NCI-H460 (cell line): ENCODE measurements around the gene RAB5B. TPM values are rescaled to one million over a fixed set of nuclear protein-coding genes. Genes with fewer than 3 reads are reported as not detected.
"Not testable (repeated sequence)": the region's sequence is repeated elsewhere in the genome, so short reads cannot be mapped to it uniquely, and the experiment has no call there.

Experiments used
- DNase-seq: peaks from one replicate; pipeline ENCODE4 v3.0.0-alpha.2; 2016; ENCODE audit warnings: low read depth; ENCODE audit errors: extremely low read depth
- total RNA-seq: library from RNA; depleted of rRNA; stranded (reverse); fragments of >200 nt; shearing (Covaris generic); gene quantifications from 2 replicates; pipeline ENCODE4 v1.2.3, GENCODE V29; 2014

Gene RAB5B
- total RNA-seq, 1 experiment from 2014 or later, result 39.4 TPM

DNA sequence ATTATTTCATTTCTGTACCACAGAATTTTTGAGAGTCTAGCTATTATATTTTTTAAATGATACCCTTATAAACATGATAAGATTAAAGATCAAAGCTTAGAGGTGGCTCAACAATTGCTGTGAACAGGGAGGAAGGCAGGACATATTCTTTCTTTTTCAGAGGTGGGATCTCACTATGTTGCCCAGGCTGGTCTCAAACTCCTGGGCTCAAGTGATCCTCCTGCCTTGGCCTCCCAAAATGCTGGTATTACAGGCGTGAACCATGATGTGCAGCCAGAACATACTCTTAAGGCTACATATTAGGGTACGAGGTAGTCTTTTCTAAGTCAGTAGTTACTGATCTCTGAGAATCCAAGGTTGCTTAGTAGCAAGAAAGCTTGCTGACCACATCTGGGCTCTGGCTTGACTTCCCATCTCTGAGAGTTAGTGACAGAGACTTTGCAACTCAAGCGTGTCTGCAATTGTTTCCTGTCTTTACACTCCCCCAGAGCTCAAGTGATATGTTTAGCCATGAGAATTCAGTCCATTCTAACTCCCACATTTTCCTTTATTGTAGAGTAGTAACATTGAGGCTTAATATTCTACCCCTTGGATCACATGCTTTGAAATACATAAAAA, 8.6 kb downstream of the RAB5B start:
- DNase-seq, result no peak

DNA sequence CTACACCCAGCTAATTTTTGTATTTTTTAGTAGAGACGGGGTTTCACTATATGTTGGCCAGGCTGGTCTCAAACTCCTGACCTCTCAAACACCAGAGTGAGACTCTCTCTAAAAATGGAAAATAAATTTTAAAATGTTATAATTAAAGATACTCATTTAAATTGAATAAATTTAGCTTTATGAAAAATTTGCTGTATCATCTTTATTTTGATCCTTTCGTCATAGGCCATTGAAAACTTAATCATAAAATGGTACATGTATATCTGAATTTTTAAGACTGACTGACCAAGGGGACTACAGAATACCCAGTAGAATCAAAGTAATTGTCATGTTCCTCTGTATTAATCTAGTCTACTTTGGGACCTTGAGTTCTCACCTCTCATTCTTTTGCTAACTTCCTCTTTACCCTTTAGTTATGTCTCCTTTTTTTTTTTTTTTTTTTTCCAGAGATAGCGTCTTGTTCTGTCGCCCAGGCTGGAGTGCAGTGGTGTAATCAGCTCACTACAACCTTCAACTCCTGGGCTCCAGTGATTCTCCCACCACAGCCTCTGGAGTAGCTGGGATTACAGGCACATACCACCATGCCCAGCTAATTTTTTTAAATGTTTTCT, 9.5 kb downstream of the RAB5B start:
- no peak for DNase-seq

DNA sequence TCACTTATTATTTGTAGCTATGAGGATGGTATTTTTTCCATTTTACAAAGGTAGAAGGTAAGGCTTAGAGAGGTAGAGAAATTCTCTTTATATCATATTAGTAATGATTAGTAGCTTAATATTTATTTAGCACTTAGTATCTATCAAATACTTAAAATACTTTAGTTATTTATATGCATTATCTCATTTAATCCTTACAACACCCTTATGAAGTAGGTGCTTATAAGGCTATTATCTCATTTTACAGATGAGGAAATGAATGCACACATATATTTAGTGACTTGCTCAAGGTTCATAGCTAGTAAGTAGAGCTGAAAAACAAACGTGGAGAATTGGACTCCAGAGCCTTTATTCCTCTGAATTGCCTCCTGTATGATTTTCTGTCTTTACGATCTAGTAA, 11.0 kb downstream of the RAB5B start:
- no peak for DNase-seq

- no peak for DNase-seq
Observed at GRCh38 chr12:55985341-55985740, 11.5 kb downstream of the RAB5B start.

- not testable (repeated sequence) for DNase-seq
Observed at GRCh38 chr12:55985976-55986375, 12.1 kb downstream of the RAB5B start.

DNA sequence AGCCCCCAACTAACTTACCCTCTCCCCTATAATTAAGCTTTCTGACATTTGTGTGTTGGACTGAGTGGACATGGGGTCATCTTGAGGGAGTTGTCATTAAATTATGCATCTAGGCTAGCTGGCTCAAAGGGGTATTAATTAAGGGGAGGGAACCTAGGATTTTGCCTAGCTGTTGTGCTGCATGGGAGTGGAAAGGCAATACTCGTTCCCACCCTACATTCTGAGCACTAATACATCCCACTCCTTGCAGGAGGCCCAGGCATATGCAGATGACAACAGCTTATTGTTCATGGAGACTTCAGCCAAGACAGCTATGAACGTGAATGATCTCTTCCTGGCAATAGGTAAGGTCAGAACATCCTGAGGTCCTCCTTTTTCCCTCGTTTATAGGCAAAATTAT, 17.2 kb downstream of the RAB5B start:
- no peak for DNase-seq

DNA sequence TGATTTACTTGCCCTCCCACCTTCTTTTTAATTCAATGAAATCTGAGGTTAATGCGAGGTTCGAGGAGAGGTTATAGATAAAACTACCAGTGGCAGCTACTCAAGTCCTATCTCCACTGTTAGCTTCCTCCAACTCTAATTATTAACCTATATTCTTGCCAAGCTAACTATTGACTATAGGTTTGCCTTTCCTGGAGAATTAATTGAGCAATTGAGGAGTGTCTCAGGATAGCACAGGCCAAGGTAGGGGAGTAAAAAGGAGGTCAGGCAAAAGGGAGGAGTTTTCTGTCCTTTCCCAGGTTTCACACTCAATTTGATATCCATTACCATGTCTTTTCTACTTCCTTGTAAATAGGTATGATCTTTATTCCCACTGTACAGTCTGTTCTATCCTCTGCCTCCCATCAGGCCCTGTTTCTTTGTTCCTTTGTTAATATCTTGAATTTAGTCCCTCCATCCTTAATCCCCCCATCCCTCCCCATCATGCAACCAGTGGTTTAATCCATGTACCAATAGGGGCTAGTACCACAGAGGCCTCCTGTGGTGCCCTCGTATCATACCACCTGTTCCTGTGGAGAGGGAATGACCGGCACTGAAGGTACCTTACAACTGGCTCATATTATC, 19.5 kb downstream of the RAB5B start:
- DNase-seq, result no peak

DNA sequence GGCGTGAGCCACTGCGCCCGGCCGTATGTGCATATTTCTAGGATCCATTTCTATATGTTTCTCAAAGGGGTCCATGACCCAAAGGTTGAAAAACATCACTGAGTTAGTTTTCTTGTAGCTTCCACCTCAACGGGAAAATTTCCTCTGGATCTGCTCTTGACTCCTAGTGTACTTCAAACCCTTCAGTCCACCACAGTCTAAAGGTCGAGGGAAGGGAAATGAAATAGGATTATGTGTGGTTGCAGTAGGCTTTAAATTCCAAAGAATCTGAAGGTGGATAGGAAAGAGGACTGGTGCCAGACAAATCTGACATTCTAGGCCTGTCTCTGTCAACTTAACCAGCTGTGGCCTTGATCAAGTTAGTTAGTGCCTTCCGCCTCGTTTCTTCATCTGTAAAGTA, 21.5 kb downstream of the RAB5B start:
- no peak for DNase-seq

DNA sequence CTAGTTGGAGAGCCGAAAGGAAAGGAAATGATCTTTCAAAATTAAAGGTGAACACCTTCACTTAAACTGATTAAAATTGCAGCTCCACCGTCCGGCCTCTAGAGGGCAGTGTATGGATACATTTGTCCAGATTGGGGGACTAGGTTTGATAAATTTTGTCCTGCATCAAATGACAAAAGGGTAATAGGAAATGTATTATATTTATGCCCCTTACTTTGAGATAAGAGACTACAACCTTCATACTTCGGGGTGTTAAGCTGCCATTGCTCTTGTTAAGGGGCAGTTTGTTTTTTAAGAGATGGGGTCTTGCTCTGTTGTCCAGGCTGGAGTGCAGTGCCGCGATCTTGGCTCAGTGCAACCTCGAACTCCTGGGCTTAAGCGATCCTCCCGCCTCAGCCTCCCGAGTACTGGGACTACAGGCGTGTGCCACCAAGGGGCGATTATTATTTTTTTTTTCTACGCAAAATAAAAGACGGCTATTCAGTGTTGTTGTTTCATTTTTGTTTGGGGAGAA, 22.4 kb downstream of the RAB5B start:
- DNase-seq, result peak; percentile 68

GRCh38 chr12:55996715-55997534, 23.0 kb downstream of the RAB5B start, which contains the start of gene SUOX:
SUOX (plus strand) TSS chr12:55997276; CDS start chr12:56002222, 4,946 bp downstream.
- DNase-seq, result peak; percentile 98

DNA sequence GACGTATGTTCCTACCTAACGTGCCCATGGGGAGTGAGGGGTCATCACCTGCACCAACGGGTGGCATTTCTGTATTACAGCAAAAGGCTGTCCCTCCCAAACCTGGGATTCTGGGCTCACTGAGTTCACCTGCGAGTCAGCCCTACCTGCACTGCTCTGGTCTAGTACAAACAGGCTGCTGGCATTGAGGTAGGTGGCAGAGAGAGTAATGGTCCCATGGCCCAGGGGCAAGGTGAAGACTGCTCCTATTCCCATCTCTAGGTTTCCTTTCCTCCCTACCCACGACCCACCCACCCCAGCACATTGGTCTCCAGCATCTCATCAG, 23.6 kb downstream of the RAB5B start:
- no peak for DNase-seq

DNA sequence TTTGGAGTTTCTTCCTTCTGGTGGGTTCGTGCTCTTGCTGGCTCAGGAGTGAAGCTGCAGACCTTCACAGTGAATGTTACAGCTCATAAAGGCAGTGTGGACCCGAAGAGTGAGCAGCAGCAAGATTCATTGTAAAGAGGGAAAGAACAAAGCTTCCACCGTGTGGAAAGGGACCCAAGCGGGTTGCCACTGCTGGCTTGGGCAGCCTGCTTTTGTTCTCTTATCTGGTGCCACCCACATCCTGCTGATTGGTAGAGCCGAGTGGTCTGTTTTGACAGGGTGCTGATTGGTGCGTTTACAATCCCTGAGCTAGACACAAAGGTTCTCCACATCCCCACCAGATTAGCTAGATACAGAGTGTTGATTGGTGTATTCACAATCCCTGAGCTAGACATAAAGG, 25.6 kb downstream of the RAB5B start:
- DNase-seq, result not testable (repeated sequence)

DNA sequence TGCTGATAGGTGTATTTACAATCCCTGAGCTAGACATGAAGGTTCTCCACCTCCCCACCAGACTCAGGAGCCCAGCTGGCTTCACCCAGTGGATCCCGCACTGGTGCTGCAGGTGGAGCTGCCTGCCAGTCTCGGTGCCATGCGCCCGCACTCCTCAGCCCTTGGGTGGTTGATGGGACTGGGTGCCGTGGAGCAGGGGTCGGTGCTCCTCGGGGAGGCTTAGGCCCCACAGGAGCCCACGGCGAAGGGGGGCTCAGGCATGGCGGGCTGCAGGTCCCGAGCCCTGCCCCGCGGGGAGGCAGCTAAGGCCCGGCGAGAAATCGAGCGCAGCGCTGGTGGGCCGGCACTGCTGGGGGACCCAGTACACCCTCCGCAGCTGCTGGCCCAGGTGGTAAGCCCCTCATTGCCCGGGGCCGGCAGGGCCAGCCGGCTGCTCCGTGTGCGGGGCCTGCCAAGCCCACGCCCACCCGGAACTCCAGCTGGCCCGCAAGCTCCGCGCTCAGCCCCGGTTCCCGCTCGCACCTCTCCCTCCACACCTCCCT, 26.2 kb downstream of the RAB5B start:
- DNase-seq, result not testable (repeated sequence)

GRCh38 chr12:56001487-56002100, 27.7 kb downstream of the RAB5B start:
- no peak for DNase-seq

DNA sequence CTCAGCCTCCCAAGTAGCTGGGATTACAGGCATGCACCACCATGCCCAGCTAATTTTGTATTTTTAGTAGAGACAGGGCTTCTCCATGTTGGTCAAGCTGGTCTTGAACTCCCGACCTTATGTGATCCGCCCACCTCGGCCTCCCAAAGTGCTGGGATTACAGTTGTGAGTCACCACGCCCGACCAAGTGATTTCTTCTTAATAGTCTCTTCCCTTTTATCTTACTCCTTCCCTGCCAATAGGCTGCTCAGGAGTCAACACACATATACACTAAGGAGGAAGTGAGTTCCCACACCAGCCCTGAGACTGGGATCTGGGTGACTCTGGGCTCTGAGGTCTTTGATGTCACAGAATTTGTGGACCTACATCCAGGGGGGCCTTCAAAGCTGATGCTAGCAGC, 29.5 kb downstream of the RAB5B start:
- DNase-seq, result not testable (repeated sequence)

- no peak for DNase-seq
Observed at GRCh38 chr12:56004211-56004610, 30.3 kb downstream of the RAB5B start.

- no peak for DNase-seq
Observed at GRCh38 chr12:56007564-56008559, 34.0 kb downstream of the RAB5B start.

DNA sequence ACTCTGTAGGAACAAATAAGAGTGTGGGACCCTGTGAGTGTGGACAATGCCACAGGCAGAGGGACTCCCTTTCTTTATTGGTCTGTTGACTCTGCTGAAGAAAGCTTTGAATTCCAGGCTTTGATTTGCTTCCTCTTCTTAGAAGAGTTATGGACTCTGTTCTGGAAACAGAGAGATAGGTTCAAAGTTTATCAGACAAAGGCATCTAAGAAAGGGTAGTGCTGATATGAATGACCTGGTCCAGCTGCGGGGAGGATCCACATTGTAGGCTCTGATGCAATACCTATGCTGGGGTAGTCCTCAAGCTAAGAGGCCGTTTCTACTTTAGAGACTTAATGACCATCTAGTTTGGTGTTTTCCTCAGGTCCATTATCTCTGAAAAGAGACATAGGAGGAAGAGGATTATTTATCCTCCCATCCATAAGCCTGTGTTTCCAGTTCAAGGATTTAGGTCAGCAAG, 36.3 kb downstream of the RAB5B start:
- DNase-seq, result no peak

DNA sequence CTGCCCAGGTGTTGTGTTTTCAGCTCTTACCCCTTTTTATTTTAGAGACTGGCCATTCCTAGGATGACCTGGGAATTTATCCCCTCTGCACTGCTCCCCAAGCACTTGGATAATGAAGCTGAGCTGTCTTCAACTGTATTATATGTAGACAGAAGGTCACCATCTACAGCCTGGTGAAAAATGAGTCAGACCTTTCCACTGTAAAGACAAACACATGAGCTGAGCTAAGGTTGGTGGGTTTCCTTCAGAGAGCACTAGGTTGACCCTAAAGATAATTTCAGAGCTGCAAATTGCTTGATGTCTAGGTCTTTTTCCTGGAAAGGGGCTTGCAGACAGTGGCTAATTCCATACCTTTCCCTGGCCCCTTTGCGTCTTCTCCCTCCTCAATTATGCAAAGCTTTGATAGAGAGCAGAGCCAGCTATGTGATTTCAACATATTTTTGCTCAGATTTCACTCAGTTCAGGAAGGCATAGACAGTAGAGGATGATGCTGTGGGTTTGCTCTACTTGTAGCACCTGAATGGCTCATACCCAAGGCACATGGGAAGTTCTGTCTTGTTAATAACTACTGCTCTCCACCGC, 37.7 kb downstream of the RAB5B start:
- DNase-seq, result no peak
